Endometrial microvascular endothelial cells (primary cell): Measurements from ENCODE around the gene RTP2. TPM values are rescaled to one million over a fixed set of nuclear protein-coding genes. Genes with fewer than 3 reads are reported as not detected.

Source experiments
- in situ Hi-C: cut with HindIII; loops from 2 replicates; pipeline ENCODE4 v1.10.0; 2017; ENCODE audit warnings: low sequenced_read_pairs, low pct_unique_long_range_greater_than_20kb; ENCODE audit errors: inconsistent ontology term
- total RNA-seq: library from RNA; depleted of rRNA; stranded (reverse); fragments of >200 nt; gene quantifications from one replicate; pipeline ENCODE4 v1.2.3, GENCODE V29; 2015; ENCODE audit errors: inconsistent ontology term

RTP2 gene, protein sequence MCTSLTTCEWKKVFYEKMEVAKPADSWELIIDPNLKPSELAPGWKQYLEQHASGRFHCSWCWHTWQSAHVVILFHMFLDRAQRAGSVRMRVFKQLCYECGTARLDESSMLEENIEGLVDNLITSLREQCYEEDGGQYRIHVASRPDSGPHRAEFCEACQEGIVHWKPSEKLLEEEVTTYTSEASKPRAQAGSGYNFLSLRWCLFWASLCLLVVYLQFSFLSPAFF
- total RNA-seq: not detected

DNA sequence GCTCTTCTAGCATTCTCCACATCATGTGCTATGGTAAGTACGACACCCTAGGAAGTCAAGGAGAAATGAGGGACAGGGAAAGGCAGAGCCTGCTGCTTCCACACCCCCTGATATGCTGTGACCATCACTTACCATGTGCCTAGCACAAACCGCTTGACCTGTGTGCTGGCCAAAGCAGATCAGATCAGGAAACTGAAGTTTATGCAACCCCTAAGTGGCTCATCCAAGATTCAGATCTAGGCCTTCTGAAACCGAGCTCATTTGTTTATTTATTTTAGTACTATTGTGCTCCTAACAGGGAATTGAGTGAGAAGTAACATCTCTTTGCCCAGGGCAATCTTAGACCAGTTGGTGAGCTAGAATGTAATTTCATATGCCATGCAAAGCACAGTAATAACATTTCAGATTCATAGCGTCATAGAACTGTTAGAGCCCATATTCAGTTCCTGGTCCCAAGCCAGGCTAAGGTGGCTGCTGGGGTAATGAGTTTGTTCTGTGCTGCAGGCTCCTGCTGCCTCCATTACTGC is at the start of gene RTP2:
Gene RTP2, minus strand, starts transcription at position 51 of the 527 bp plus-strand sequence. CDS start 429 bp downstream, outside the sequence.
- in situ Hi-C loops: no loop called here

DNA sequence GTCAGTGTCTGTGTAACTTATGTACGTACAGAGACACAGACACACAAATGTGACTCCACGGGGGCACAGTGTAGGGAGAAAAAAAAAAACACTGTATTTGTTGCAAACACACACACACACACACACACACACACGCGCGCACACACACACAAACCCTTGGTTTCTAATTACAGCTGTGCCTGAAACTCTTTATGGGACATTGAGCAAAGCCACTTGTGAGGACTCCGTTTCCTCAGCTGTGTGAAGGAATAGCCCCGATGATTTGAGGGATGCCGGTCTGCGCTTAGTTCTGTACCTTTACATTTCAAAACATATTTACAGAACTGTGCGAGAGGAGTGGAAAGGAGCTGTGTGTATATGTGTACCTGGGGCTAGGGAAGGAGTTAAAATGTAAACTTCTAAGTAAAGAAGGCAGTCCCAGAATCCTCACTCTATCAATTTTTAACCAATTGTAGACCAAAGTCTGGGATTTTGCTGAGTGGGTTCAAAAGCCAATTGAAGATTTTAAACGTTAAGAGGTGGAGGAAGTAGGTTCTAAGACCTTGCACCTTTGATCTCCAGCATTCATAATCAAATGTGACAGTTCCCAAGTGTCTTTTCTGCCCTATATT is 48.3 kb upstream of the RTP2 start:
- in situ Hi-C loops: no loop called here

DNA sequence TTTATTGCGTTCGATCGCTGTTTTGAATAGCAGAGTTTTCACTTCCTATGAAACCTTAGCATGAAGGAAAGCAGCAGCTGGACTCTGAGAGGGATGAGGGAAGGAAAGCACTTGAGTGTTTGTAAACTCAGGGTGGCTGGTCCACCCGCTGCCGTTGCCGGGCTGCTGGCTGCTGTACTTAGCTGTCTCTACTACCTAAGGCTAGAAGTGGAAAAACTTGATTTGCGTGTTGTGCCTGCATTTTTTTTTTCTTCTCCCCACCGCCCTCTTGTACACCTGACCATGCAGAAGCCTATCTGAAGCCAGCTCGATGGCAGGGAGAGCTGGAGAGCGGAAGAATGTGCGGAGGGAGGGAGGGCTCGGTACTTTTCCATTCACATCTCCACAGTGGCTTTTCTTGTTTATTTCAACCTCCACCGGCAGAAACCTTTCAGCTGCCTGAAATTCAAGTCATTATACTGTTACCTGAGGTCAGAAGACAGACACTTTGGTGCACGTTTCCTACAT is 47.7 kb upstream of the RTP2 start:
- in situ Hi-C loops: no loop called here

DNA sequence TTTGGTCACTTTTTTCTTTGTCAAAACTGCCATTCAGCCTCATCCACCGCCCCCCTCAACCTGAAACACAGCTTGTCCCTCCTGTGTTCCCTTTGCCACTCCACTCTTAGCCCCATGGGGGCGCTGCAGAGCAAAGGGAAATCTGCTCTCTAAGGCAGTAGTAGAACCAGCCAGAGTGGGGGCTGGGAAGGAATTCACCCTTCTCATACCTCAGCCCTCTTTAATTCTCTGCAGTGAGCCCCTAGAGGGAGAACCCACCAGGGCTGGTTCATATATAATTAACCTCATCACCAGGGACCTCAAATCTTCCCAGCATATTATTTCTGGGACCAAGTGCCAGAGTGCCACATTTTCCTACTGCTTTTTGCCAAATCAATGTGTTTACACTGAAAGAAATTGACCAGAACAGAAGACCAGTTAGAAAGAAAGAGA is 45.7 kb upstream of the RTP2 start:
- in situ Hi-C loops: loop anchor here (10.0 to 25.0 kb wide), 7 partner anchors 407 to 1389 kb away; partner anchors contain the start of gene LPP

DNA sequence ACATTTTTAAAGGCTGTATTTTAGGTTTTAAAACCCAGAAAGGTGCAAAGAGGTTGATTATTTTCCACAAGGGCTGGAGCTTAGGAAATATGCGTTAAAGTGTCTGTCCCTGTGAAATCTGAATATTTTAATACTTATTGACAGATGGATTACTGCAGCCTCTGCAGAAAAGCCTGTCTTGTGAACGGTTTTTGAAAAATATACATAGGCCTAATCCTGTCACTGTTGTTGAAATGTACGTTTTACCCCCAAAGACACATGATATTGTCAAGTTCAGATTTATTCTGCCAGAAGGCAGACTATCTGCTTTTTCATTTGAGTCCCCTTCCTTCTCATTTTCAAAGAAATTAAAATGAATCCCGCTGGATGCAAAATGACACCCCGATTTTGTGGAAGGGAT is 45.1 kb upstream of the RTP2 start:
- in situ Hi-C loops: loop anchor here (10.0 to 25.0 kb wide), 7 partner anchors 407 to 1390 kb away; partner anchors contain the start of gene LPP

DNA sequence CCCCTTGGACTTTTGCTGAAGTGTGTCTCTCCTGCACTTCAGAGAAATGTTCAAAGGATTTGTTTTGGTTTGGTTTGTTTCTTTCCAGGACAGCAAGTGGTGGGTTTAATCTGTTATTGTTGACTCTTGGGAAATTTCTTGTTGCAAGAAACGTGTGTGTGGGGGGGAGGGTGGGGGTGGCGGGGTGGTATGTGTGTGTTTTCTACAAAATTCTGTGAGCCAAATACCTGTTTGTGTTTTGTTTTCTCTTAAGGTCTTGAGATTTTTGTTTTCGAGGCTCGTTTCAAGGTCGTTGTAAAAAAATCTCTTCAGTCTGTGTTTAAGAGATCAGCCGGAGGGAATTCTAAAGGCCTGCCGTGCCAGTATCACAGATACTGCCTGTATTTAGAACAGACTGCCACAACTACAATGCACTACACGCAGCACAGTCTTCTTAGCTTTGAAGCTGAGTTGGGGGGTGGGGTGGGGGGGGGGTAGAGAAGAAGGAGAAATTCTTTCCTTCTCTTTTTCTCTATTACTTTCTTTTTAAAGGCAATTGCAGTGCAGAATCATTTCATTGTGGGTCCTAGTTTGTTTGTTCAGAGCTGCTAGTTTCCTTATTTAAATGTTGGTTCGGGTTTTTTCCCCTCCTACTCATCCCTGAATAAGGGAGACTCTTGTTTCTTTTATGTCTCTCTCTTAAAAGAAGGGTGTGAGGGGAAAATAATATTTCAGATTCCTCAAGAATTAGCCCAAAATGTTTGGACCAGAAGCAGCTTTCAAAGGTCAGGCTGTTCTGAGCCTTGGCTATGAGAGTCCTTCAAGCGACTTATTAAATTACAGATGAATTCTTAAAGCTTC is 44.3 kb upstream of the RTP2 start:
- in situ Hi-C loops: loop anchor here (10.0 to 25.0 kb wide), 7 partner anchors 408 to 1391 kb away; partner anchors contain the start of gene LPP

DNA sequence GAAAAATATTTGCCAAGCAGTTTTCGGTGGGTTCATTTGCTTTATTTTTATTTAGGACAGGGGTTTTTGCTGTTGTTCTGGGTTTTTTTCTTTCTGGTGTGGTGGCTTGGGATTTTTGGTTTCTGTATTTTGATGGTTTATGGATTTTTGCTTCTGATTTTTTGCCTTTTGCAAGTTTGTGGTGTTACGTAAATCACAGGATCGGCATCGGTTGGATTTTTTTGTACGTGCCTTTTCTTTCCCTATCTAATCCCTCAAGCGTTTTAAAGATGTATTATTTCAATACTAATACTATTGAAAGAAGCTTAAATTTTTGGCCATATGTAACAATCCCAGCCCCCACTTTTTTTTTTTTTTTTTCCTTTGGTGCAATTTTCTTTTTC is 43.7 kb upstream of the RTP2 start:
- in situ Hi-C loops: loop anchor here (10.0 to 25.0 kb wide), 7 partner anchors 409 to 1391 kb away; partner anchors contain the start of gene LPP

DNA sequence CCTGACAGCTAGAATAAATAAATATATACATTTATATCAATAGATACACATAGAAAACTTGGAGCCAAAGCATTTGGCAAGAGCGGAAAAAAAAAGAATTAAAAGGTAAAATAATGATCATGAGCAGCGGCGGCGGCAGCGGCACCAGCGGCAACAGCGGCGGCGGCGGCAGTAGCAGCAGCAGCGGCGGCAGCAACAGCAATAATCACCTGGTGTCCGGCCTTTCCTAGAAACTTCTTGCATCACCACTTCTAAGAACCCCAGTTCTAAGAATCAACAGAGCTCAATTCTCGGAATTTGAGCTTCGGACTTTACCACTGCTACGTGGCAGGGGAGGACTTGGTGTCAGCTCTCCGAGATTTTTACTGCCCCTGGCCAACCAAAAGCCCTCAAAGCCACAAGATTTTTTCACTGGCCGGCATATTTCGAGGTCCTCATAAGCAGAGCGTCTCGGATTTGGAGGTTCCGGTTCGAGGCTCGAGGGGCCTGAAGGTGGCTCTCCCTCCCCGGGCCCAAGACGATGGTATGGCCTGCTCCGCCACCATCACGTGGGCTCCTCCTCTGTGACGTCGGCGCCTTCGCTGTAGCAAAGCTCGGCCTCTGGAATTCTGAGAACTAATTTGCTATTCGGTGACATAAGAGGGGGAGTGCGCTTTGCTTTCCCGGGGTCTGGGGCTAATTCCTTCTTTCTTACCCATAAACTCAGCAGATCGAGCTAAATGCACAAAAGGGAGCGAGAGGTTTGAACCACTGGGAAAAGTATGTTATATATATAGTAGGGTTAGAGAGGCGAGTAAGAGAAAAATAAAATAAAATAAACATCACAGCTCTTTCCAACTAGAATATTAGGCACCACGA is 43.1 kb upstream of the RTP2 start, which contains the start of gene BCL6:
Gene BCL6, minus strand, starts transcription at position 268 of the 858 bp plus-strand sequence. CDS start 11,775 bp downstream, outside the sequence.
- in situ Hi-C loops: loop anchor here (10.0 to 25.0 kb wide), 7 partner anchors 409 to 1392 kb away; partner anchors contain the start of gene LPP

DNA sequence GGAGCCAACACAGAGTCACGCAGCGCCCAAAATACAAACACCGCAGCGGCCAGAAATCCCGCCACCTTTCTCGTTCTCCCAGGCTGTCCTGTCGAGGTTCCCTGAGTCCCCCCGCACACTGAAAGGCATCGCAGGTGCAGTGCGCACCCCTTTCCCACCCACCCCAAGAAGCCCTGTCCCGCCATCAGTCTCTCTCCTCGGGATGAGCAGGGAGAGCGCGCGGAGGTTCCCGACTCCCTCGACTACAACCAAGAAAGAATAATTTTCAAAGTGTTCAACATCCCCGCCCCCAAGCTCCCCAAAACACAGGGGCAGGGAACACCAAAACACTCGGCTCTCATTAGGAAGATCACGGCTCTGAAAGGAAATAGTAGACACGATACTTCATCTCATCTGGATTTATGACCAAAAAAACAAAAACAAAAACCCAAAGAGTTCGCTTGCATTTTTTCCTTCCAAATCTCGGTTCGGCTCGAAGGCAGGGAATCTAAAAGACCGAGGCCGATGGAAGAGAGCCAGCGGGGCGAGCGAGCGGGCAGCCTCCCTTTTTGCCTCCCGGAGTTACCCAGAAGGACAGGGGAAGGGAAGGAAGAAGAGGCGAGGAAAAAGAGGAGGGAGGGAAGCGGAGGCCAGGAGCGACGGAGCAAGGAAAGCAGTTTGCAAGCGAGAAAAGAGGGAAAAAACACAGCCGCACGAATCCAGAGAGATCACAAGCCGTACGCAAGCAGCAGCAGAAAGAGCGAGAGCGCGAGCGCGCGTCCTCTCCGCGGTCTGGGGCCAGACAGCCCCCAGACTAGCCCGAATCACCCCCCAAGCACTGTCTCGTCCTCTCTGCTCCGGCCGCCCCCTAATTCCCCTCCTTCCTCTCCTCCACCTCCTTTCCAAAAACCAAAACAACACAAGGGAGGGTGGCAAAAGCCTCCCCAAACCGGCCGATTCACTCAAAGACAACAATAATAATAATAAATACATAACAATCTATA is 42.1 kb upstream of the RTP2 start:
- in situ Hi-C loops: loop anchor here (5.0 to 25.0 kb wide), 8 partner anchors 410 to 1393 kb away; partner anchors contain the start of gene LPP

DNA sequence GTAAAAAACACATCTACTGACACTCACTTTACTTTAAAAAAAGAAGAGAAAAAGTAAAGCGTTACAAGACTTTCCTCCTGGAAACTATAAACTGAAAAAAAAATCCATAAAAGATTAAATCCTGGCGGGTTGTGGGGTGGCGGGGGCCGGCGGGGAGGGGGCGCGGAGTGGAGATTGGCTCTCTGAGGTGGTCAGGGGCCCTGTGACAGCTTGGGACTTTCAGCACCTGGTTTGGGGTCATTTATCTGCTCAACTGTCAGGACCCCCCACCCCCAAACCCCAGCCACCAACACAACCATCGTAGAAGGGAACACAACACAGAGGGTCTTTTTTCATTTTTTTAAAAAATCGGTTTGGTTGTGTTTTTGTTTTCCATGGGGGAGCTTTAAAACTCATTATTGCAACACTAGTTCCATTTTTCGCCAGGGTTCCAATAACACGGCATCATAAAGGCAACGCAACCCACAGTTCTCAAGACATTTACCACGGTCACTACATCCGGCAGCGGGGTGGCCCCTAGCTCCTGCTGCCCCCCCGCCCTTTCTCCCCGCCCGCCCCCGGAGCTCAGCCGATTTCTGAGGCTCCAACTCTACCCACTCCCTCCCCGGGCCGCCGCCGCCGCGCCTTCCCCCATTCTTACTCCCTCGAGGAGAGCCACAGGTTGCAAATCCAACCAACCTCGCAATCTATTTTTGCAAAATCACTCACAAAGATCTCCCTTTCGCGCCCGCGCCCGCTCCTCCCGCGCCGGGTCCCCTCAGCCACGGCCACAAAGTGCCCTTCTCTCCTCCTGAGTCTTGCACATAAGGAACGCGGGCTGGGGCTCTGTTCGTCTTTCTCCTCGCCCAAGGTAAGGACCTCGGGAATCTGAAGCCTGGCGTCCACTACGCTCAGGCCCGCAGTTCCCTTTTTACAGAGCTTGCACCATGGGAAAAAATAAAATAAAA is 41.1 kb upstream of the RTP2 start:
- in situ Hi-C loops: loop anchor here (5.0 to 25.0 kb wide), 8 partner anchors 411 to 1394 kb away; partner anchors contain the start of gene LPP

DNA sequence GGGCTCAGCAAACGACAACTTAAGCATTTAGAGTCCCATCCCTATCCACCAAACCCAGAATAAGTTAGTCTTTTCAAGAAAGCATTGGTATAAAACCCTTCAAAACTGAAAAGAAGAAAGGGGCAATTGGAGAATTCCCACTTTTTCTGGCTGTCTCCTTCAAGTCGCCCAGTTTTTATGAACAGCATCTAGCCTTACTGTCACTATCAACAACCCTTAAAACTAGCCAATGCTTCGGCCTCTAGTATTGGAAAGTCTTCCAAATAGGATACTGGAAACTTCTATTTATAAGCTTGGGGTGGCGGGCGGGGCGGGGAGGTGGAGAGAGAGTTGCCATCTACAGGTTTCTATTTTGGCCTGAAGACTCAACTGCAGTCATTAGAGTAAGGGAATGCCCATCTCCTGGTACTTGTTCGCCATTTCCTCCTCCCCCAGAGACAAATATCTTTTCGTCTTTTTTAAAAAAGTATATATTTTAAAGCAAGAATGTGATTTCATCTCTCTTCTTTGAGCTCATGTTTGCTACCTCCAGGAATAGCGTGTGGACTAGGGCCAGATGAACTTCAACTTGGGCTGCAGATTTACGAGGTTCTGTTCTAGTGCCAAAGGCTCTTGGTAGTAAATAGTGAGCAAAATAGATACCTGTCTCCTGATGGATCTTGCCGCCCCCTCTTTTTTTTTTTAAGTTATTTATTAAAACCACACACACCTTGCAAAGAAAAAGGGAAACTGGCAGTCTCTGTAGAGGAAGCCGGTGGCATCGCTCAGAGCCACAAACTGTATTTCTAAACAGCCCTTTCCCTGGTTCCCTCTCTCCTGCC is 40.2 kb upstream of the RTP2 start:
- in situ Hi-C loops: loop anchor here (5.0 to 25.0 kb wide), 8 partner anchors 412 to 1395 kb away; partner anchors contain the start of gene LPP

DNA sequence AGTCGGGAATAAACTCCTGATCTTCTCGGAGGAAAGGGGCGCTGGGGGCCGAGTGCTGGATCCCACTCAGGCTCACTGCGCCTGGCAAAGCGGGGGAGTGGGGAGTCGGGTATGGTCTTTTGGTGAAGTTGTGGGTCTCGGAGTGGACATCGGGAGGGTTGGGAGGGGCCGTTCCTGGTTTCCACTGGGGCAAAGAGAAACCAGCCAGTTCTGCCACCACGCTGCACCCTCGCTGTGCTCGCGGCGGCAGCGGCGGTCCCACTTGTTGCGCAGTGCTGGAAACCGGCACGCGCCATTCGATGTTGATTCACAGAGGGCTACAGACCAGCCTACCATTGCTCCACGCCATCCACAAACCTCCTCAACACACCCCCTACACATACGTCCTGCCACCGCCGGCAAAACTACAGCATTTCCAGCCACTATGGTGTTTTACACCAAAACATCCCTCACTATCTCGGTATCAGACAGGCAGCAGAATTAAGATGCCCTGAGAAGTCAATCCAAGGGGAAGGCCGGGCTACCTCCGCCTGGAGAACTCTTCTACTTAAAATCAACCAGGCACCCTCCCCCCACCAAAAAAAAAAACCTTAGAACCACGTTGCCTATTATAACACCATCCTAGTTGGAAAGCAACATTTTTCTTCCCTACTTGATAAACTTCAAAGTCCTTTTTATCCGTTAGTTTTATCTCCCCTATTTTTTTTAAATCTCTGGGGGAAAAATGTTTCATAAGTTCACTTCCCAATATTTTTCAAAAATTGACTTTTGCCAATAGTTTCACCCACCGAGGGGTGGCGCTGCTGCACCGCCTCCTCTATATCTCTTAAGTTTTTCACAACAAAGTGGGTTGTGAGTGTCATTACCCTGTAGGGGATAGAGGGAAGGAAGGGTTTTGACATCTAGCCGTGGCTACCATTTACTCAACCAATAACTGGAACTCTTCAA is 39.3 kb upstream of the RTP2 start:
- in situ Hi-C loops: loop anchor here (5.0 to 25.0 kb wide), 8 partner anchors 413 to 1396 kb away; partner anchors contain the start of gene LPP
